NCI-H1105 (cell line): ENCODE measurements around the gene TEX28.
"Not testable (repeated sequence)": the region's sequence is repeated elsewhere in the genome, so short reads cannot be mapped to it uniquely, and the experiment has no call there.

Experiments
- DNase-seq: peaks from one replicate; lab custom pipeline; 2025; lab: John Stamatoyannopoulos, UW

TEX28 gene

GRCh38 chrX:154310616-154311536 is 16.0 kb upstream of the TEX28 start:
- DNase-seq = no peak

GRCh38 chrX:154309041-154309775 is 14.3 kb upstream of the TEX28 start:
- no peak for DNase-seq

GRCh38 chrX:154308108-154308946 is 13.4 kb upstream of the TEX28 start:
- DNase-seq = peak; percentile 59

DNA sequence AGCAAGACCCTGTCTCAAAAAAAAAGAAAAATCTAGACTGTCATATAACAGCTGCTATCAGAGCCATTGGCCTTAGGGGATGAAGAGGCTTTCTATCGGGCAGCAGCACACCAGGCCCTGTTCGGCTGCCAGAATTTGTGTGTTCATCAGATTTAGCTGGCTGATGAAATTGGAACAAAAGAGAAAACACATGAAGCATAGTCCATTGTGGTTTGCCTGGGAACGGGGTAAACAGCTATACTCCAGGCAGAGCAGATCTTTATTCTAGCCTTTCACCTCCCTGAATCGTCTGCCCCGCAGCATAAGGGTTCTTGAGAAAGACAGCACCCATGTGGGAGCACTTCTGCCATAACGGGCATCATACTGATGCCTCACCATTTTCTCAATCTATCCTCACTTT is 12.3 kb upstream of the TEX28 start:
- DNase-seq = no peak

DNA sequence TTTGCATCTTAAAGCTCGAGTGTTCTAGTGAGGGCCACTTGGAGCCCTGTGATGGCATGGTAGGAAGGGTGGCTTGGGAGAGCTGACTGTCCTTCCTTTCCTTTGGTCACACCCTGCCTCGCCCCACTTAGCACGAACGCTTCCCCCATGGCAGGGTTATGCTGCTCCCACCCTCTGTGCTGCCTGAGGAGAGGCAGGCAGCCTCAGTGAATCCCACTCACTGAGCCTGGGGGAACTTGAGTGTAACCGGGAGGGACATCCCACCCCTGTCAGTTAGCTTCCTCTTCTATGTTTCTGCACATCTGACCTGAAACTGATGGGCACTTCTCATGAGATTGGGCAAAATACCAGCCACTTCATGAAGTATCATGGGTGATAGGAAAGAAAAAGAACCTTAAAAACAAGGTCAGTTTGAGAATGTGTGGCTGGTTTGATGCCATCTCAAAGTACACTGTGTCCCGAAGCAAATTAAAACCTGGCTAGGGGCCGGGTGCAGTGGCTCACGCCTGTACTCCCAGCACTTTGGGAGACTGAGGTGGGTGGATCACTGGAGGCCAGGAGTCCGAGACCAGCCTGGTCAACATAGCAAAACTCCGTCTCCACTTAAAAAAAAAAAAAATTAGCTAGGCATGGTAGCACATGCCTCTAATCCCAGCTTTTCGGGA is 10.7 kb upstream of the TEX28 start:
- no peak for DNase-seq

GRCh38 chrX:154304846-154305245 is 9.9 kb upstream of the TEX28 start:
- no peak for DNase-seq

GRCh38 chrX:154303476-154303875 is 8.6 kb upstream of the TEX28 start:
- DNase-seq = no peak

DNA sequence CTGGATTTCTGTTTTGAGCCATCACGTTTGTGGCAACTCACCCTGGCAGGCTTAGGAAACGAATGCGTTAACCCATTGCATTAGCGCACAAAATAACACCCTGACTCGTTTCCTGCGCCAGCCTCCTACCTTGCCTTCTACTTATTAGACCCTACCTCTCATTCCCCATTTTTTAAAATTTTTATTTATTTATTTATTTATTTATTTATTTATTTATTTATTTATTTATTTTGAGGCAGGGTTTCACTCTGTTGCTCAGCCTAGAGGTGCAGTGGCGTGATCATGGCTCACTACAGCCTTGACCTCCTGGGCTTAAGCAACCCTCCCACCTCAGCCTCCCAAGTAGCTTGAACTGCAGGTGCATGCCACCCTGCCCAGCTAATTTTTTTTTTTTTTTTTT is 8.1 kb upstream of the TEX28 start:
- DNase-seq = not testable (repeated sequence)

DNA sequence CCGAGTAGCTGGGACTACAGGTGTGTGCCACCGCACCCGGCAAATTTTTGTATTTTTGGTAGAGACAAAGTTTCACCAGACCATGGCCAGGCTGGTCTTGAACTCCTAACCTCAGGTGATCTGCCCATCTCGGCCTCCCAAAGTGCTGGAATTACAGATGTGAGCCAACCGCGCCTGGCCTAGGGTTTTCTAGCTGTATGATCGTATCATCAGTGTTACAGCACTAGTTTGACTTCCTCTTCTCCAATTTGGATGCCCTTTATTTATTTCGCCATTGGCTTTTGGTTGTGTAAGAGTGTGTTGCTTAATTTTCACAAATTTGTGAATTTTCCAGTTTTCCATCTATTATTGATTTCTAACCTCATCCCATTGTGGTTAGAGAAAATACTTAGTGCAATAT is 5.9 kb upstream of the TEX28 start:
- no peak for DNase-seq

DNA sequence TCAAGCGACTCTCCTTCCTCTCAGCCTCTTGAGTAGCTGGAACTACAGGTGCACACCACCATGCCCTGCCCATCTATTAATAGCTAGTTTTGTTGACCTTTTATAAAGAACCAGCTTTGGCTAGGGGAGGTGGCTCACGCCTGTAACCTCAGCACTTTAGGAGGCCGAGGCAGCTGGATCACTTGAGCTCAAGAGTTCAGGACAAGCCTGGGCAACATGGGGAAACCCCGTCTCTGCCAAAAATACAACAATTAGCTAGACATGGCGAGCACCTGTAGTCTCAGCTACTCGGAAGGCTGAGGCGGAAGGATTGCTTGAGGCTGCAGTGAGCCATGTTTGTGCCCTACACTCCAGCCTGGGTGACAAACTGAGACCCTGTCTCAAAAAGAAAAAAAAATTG is 3.4 kb upstream of the TEX28 start:
- peak; percentile 90 for DNase-seq

GRCh38 chrX:154296731-154297130 is 1.8 kb upstream of the TEX28 start:
- DNase-seq = no peak

- no peak for DNase-seq
Observed at GRCh38 chrX:154295664-154296310, 863 bp upstream of the TEX28 start, which contains the start of gene TKTL1. Gene TKTL1 (plus strand): TSS chrX:154295795. CDS start chrX:154295860, 65 bp downstream.

DNA sequence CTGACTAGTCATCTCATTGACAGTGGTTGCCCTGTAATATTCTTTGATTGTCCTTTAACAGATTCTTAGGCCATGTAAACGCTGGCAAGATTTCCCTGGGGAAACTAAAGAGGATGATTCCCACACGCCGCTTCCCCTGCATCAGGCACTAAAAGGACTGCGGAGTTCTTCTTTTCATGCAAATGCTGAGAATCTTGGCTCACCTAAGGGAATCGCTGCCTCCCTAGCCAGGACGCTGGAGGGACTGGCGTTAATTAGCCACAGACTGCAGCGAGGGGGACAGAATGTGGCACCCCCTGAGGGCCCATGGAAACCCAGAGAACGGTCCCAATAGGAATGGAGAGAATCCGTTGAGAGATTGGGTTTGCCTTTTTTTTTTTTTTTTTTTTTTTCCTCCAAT is 8.5 kb downstream of the TEX28 start:
- DNase-seq = not testable (repeated sequence)

DNA sequence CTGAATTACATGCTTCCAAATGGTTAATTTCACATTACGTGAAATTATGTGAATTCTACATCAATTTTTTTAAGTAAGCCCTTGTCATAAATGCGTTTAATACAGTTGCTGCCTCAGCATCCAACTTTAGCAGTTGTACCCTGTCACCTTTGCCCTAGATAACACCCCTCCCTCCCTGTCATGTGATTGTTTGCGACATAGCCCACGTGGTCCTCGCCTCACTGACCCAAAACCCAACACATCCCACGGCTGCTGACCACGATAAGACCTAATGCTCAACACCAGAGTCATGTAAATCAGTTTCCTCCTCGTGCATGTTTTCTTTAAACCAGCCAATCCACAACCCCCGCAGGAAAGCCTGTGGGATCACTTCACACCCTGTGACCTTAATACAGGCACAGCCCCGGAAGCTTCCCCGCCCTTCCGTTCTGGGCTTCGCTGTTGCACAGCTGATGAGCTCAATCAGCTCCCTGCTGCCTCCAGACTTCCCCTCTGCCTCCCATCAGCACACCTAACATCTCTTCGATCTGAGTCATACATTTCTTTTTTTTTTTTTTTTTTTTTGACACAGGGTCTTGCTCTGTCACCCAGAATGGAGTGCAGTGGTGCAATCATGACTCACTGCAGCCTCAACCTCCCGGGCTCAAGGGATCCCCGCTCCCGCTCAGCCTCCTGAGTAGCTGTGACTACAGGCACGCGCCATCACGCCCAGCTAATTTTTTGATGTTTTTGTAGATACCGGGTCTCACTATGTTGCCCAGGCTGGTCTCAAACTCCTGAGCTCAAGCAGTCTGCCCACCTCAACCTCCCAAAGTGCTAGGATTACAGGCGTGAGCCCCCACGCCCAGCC is 10.2 kb downstream of the TEX28 start:
- not testable (repeated sequence) for DNase-seq

GRCh38 chrX:154269245-154269644 is 25.7 kb downstream of the TEX28 start:
- not testable (repeated sequence) for DNase-seq

DNA sequence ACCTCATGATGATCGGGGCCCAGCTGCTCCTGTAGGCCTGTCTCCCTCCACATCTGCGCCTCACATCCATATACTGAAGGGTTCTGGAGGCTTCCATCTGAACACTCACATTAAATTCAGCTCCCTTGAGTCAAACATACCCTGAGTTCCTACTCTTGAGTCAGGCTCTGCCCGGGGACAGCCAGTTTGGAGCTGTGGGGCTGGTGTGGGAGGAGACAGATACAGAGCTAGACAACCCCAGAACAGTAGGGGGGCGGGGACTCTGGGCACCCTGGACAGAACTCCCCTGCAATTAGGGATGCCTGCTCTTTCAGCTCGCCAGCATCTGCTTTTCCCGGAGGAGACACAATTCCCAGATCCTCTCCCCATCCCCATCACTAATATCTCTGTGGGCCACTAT is 31.9 kb downstream of the TEX28 start:
- not testable (repeated sequence) for DNase-seq

- DNase-seq = not testable (repeated sequence)
Observed at GRCh38 chrX:154258711-154259110, 36.2 kb downstream of the TEX28 start.

DNA sequence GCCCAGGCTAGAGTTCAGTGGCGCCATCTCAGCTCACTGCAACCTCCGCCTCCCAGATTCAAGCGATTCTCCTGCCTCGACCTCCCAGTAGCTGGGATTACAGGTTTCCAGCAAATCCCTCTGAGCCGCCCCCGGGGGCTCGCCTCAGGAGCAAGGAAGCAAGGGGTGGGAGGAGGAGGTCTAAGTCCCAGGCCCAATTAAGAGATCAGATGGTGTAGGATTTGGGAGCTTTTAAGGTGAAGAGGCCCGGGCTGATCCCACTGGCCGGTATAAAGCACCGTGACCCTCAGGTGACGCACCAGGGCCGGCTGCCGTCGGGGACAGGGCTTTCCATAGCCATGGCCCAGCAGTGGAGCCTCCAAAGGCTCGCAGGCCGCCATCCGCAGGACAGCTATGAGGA is 37.6 kb downstream of the TEX28 start, which contains the start of gene OPN1MW3:
Gene OPN1MW3, plus strand, starts transcription at position 301 of the 400 bp plus-strand sequence. Its CDS starts 38 bp downstream, at position 339.
- not testable (repeated sequence) for DNase-seq

DNA sequence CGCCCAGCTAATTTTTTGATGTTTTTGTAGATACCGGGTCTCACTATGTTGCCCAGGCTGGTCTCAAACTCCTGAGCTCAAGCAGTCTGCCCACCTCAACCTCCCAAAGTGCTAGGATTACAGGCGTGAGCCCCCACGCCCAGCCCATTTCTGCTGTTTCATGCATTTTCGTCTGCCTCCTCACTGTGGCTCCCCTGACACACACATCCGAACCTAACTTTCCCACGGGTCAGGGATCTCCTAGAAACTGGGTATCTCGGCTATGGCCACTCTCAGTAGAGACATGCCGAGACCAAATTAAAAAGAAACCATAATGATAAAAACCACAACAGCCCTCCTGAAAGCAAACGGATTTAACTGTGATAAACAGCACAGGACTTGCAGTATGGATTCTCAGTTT is 46.8 kb downstream of the TEX28 start:
- not testable (repeated sequence) for DNase-seq
